SHP77 treated with DMSO at 0.1 percent for 48 hours (cell line): ENCODE measurements around the gene ATL2.
"Not testable (repeated sequence)": the region's sequence is repeated elsewhere in the genome, so short reads cannot be mapped to it uniquely, and the experiment has no call there.

Source experiments
- DNase-seq: peaks from one replicate; lab custom pipeline; 2025; lab: John Stamatoyannopoulos, UW

Gene ATL2

DNA sequence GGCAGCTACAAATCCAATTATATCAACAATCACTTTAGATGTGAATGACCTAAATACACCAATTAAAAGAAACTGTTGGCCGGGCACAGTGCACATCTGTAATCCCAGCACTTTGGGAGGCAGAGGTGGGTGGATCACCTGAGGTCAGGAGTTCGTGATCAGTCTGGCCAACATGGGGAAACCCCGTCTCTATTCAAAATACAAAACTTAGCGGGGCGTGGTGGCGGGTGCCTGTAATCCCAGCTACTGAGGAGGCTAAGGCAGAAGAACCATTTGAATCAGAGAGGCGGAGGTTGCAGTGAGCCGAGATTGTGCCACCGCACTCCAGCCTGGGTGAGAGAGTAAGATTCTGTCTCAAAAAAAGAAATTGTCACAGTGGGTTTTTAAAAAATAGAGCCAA lies 49.5 kb downstream of the ATL2 start:
- DNase-seq = no peak

DNA sequence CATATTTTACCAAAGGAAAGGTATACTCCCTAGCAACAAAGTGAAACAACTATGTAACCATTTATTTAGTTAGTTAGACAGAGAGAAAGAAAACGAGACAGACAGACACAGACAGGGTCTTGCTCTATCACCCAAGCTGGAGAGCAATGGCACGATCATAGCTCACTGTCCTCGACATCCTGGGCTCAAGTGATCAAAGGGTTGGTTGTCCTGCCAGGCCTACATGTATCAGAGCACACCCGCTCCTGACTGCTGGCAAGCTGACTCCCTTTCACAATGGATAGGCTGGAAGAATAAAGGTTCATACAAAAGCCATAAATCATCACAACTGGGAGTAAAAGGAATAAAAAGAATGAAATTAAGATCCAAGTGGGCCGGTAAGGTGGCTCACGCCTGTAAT lies 53.5 kb downstream of the ATL2 start:
- DNase-seq = no peak

DNA sequence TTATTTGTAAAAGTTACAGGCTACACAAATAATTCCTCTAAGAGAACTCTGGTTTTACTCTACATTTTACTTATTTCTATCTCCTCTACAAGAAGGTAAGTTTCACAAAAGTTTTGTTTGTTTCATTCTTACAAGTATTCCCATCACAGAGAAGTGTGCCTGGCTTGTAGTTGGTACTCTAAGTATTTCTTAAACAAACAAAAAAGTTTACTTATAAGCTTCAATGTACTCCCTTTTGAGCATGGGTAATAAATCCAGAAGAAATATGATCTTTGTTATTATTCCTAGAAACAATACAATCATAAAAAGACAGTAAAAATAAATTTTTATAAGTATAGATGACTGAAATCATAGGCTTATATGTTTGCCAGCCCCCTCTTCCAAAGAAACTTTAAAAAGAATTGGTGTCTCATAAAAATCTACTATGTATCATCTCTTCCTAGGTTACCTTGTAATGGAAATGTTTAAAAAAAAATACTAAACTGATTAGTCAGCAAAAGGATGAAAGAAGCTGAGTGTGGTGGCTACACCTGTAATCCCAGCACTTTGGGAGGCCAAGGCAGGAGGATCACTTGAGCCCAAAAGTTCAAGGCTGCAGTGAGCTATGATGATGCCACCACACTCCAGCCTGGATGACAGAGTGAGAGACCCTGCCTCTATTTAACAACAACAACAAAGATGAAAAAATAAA lies 54.7 kb downstream of the ATL2 start:
- no peak for DNase-seq

DNA sequence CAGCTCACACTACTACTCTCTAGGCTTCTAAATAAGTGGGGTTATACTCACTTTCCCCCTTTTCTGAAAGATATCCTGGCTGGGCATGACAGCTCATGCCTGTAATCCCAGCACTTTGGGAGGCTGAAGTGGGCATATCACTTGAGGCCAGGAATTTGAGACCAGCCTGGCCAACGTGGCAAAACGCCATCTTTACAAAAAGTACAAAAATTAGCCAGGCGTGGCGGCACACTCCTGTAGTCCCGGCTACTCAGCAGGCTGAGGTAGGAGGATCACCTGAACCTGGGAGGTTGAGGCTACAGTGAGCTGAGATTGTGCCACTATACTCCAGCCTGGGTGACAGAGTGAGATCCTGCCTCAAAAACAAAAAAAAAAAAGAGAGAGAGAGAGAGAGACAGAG lies 57.8 kb downstream of the ATL2 start:
- not testable (repeated sequence) for DNase-seq

DNA sequence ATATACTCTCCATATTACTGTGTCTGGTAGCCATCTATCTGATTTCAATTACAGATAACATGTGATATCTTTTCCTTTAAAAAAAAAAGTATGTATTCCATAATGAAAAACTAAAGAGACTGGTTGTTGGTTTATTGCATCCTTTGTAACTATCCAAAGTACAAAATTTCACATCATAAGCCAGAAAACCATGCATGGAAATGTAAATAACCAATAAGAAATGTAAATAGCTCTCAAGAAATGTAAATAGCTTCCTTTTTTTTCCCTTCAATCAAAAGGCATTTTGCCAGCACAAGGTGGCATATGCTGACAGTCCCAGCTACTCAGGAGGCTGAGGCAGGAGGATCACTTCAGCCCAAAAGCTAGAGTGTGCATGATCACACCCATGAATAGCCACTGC lies 59.3 kb downstream of the ATL2 start:
- no peak for DNase-seq

DNA sequence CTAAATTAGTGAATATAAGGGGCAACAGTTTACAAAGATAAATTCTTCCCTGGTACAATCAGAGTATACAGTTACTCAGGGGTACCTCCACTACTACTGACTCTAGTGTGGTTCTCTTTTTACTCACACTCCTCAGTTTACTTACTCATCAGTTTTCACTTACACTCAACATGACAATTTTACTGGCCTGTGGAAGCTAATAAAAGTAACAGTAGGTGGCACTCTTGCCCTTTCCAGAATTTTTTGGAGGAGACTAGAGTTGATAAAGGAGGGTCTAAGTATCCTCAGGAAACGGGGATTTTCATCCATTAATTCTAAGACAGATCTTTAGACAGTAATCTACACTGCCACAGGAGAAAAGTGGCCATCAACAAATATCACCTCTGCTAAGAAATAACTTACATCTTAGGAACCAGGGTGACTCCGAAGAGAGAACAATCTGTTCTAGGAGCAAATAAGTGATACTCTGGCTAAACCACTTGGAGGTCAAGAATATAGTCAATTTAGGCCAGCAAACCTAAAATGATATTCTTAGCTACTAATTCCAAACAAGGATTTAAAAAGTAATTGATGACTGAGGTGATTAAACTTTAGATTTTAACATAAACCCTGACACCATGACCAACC lies 61.3 kb downstream of the ATL2 start:
- no peak for DNase-seq

DNA sequence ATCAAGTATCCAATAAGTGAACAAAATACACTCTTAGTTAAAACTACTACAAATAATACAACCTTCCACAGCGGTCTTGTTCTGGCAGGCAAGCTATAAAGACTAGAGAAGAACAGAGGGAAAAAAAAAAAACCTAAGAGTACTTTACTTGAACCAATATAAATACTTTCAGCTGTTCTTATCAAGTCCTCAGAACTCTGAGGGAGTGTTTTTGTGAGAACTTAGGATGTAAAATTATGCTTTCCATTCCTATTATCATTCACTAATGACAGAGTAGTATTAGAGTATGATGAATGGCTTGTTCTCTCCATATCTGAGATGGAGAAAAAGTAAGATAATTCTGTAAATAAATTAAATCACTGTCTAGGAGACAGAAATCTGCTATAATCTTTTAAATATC lies 68.3 kb downstream of the ATL2 start:
- no peak for DNase-seq

DNA sequence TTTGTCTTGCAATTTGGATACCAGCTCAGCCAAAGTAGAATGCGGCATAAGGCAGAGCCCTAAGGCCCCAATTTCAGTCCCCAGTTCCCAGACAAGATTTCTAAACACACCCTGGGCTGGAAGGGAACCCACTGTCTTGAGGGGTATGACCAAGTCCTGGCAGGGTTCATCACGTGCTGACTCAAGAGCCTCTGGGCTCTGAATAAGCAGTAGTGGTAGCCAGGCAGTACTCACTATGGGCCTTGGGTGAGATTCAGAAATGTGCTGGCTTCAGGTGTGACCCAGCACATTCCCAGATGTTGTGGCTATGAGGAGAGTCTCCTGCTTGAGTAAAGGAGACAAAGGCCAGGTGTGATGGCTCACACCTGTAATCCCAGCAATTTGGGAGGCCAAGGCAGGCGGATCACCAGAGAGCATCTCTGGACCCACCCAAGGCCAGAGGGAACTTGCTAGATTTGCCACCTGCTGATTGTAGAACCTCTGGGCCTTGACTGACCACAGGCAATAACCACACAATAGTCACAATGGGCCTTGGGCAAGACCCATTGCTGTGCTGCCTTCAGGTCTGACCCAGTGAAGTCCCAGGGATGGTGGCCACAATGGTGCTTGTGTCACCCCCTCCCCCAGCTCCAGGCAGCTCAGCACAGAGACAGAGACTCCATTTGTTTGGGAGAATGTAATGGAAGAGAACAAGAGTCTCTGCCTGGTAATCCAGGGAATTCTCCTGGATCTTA lies 74.9 kb downstream of the ATL2 start:
- no peak for DNase-seq

DNA sequence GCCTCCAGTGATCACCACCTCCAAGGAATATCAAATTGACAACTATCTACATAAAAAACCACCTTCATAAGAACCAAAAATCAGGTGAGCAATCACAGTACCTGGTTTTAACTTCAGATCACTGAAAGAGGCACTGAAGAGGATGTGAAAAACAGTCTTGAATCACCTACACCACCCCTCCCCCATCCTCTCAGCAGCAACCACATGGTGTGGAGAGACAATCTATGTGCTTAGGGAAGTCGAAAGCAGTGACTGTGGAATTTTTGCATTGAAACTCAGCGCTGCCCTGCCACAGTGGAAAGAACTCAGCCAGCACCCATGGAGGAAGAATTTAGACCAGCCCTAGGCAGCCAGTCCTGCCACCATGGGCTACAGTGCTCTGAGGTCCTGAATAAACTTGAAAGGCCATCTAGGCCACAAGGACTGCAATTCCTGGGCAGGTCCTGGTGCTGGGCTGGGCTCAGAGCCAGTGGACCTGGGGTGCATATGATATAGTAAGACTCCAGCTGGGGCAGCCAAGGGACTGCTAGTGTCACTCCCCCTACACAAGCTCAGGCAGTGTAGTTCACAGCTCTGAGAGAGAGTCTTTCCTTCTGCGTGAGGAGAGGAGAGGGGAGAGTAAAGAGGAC lies 75.6 kb downstream of the ATL2 start:
- no peak for DNase-seq

DNA sequence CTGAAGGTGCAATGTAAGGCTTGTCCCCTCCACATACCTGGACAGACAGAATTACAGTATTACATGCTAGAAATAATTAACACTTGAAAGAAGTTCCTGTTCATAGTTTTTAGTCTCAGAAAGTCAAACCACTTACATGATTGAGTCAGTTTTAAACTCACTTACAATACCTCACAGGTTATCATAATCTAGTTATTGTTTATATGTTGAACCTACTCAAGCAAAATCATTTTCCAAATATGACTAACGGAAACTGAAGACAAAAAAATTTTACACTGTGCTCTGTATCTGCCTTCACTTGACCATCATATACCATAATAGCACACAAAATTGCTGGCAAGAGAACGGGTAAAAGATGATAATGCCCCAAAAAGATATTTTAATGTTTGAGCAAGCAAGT lies 78.5 kb downstream of the ATL2 start:
- no peak for DNase-seq

DNA sequence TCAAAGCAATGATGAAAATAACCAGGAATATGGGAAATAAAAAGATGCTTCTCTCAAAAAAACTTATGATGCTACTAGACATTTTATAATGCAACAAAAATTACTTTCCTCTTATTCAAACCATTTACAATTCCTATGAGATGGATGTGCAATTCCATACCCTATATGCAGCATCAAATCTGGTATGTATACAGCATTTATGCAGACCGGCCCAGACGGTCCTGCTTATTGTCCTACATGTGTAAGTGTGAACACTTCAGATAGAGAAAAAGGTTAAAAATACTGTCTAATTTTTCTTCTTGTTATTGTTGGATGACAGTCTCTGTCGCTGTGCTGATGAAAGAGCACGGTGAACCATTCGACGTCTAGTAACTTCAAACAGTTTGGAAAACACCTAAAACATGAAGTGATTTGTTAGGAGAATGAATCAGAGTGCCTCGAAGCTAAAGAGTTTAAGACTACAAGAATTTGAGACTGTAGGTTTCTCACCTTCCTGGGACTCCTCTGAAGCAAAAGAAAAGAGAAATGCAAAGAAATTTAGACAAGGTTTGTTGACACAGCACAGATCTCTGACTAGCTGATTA lies 80.8 kb downstream of the ATL2 start:
- no peak for DNase-seq

DNA sequence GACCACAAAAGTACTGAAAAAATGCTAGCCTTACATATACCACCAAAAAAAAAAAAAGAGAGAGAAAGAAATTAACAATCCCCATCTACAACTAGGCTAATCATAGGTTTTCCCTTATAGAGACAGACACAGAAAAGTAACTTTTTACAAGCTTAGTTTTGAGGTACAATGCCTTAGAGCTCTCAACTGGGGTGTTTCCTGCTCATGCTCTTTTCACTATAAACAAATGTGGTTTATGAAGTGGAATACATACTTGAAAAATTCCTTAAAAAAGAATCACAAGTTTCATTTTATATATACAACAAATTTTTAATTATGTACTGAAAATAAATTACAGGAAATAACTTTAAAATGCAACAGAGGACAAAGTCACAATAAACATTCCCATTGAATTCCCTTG lies 82.5 kb downstream of the ATL2 start:
- DNase-seq = no peak

DNA sequence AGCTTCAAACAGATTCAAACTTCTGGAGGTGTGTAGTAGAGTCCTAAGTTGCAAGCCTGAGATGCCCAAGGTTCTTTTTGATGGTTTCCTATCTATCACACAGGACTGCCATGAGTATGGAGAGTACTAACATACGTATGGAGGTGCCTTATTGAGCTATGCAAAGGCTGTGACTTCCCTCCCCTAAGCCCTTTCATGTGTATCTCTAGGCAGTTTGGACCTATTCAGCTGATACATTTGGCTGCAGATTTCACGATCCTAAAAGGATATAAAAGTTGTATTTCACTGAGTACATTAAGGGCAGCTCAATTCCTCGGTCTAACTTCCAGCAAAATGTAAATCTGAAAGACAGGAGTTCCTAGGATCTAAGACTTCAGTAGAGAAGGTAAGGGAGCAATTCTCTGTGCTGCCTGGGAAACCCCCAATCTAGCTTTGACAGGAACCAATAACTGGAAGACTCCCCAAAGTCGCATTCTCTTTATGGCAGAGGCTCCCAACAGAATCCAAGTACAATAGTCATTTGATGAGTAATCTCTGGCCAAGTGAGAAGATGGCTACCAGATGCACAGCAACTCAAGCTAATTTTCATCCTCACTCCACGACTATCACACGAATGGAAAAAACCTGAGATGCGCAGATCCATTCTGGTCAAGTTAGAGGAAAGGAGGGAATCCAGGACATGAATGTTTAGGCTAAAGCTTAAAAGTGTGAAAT lies 83.8 kb downstream of the ATL2 start:
- DNase-seq = no peak

DNA sequence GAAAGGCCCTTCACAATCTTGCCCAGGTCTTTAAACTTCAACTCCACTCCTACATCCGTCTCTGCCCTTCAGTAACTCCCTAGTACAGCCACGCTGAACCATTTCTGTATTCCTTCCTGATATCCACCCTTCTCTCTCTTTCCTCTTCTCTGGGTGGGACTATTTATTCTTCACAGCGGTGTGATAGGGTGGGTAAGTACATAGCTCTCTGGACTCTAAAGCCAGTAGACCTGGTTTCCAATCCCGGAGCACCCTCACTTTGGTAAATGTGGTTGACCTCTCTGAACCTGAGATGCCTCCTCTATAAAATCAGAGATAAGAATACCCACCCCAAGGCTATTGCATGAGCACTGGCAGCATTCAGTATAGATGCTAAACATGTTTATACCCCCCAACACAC lies 86.7 kb downstream of the ATL2 start:
- DNase-seq = no peak

DNA sequence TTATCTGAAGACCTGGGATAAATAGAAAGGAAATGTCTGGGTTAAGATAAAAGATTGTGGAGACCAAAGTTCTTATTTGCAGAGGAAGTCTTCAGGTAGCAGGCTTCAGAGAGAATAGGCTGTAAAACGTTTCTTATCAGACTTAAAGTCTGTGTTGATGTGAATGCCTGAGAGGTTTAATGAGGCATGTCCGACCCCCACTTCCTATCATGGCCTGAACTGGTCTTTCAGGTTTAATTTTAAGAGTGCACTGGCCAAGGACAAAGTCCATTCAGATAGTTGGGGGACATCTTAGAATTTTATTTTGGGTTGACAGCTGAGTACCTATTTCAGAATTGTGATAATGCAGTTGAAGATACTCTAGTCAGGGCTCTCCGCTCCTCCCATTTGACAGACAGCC lies 92.1 kb downstream of the ATL2 start:
- DNase-seq = no peak

DNA sequence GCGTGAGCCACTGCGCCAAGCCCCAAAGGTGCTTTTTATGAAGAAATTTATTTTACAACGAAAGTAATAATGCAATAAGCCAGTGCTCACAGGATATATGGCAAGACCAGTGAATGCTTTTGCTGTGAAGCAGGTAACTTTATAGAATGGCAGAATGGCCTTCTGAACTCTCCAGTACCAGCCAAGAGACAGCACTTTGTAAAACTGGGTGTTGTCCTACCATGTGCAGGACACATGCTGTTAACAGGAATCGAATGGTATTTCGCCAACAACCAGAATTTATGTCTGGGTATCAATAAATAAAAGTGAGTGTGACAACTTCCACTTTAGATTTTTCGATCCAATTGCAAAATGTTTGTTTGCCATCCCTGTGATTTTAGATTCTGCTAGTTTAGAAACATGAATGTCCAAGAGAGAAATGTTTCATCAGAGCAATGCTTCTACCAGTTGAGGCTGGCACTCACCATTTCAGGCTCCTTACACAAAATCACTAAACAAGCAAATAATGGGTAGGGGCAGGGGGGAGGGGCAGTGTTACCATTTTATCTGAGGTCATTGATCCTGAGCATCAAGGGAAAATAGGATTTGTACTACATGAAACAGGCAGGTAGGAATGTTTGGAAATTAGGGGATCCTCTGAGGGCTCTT lies 95.9 kb downstream of the ATL2 start:
- DNase-seq = no peak

DNA sequence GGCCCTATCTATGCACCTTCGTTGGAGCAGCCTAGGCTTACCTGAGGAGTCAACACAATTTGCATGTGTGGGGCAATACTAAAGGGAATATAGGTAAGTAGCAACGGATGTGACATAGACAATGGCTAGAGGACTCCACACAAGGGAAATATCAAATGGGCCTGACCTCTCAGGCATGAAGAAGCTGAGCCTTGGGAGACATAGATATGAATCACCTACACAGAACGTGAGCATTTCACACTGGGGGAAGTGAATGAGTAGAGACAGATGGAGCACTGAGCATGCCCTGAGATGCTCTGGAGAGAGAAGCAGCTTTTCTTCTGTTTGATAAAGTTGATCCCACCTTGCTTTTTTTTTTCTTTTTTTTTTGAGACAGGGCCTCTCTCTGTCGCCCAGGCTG lies 97.9 kb downstream of the ATL2 start:
- DNase-seq = no peak

DNA sequence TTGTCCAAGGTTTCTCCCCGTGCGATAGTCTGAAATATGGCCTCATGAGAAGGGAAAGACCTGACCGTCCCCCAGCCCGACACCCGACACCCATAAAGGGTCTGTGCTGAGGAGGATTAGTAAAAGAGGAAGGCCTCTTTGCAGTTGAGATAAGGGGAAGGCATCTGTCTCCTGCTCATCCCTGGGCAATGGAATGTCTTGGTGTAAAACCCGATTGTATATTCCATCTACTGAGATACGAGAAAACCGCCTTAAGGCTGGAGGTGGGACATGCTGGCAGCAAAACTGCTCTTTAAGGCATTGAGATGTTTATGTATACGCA lies 99.0 kb downstream of the ATL2 start:
- not testable (repeated sequence) for DNase-seq

DNA sequence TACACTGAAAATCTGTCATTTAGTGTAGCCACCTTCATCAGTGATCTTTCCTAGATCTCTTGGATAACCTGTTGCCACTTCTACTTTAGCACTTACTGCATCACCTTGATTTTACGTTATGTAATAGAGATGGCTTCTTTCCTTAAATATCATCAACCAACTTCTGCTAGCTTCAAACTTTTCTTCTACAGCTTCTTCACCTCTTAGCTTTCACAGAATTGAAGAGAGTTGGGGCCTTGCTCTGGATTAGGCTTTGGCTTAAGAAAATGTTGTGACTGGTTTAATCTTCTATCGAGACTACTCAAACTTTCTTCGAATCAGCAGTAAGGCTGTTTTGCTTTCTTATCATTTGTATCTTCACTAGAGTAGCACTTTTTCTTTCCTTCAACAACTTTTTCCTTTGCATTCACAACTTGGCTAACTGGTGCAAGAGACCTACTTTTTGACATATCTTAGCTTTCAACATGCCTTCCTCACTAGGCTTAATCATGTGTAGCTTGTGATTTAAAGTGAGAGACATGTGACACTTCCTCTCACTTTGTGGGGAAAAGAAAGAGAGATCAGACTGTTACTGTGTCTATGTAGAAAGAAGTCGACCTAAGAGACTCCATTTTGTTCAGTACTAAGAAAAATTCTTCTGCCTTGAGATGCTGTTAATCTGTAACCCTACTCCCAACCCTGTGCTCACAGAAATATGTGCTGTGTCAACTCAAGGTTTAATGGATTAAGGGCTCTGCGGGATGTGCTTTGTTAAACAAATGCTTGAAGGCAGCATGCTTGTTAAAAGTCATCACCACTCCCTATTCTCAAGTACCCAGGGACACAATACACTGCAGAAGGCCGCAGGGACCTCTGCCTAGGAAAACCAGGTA lies 99.6 kb downstream of the ATL2 start:
- DNase-seq = no peak
